Parathyroid adenoma (tissue), 2 donors: ENCODE results near the gene OAT.

Experiments used
- H2AFZ ChIP-seq: fragments of 300-600 bp; sonication (generic); one replicate; pipeline ENCODE4 v1.7.0; 2017; ENCODE audit warnings: antibody characterized with exemption, mild to moderate bottlenecking
- H3K27ac ChIP-seq: fragments of 300-600 bp; sonication (generic); one replicate; pipeline ENCODE4 v1.7.0; 2017
- H3K27me3 ChIP-seq: fragments of 300-600 bp; sonication (generic); one replicate; pipeline ENCODE4 v1.7.0; 2017; ENCODE audit warnings: low read length; ENCODE audit not compliant: control insufficient read depth, insufficient read depth
- H3K36me3 ChIP-seq: fragments of 300-600 bp; sonication (generic); one replicate; pipeline ENCODE4 v1.7.0; 2017; ENCODE audit warnings: low read length; ENCODE audit not compliant: control insufficient read depth, insufficient read depth
- H3K4me1 ChIP-seq: fragments of 300-600 bp; sonication (generic); one replicate; pipeline ENCODE4 v1.7.0; 2017; ENCODE audit warnings: control low read depth
- H3K4me2 ChIP-seq: fragments of 300-600 bp; sonication (generic); one replicate; pipeline ENCODE4 v1.7.0; 2017; ENCODE audit warnings: low read length
- H3K4me3 ChIP-seq: fragments of 300-600 bp; sonication (generic); one replicate; pipeline ENCODE4 v1.7.0; 2017; ENCODE audit warnings: low read depth, low read length
- H3K79me2 ChIP-seq: fragments of 300-600 bp; sonication (generic); one replicate; pipeline ENCODE4 v1.7.0; 2017; ENCODE audit warnings: control low read depth
- H3K9ac ChIP-seq: fragments of 300-600 bp; sonication (generic); one replicate; pipeline ENCODE4 v1.7.0; 2017; ENCODE audit warnings: mild to moderate bottlenecking
- H3K9me3 ChIP-seq: fragments of 300-600 bp; sonication (generic); one replicate; pipeline ENCODE4 v1.7.0; 2017; ENCODE audit warnings: low read length; ENCODE audit not compliant: control insufficient read depth
- TF ChIP-seq, protein P1 (sequence below): fragments of 300-600 bp; sonication (generic); IDR thresholded peaks from one replicate; pipeline ENCODE4 v1.7.0; 2017; ENCODE audit warnings: antibody characterized with exemption, mild to moderate bottlenecking
- donor health status: primary hyperparathyroidism.

OAT gene

GRCh38 chr10:124423813-124424212 lies 5.1 kb upstream of the OAT start:
- Histone ChIP-seq H3K9me3 (no peaks in the 10 kb centered on the region), H3K27me3 (no peaks in the 10 kb centered on the region), H3K79me2 (no peaks in the 10 kb centered on the region), H3K36me3 (no peaks in the 10 kb centered on the region), H3K27ac (no peak overlapping the region), H3K4me2 (no peak overlapping the region), H2AFZ (no peak overlapping the region), H3K4me3 (no peak overlapping the region), H3K9ac (no peak overlapping the region), H3K4me1 (no peaks in the 10 kb centered on the region)
- TF ChIP-seq, protein P1, sequence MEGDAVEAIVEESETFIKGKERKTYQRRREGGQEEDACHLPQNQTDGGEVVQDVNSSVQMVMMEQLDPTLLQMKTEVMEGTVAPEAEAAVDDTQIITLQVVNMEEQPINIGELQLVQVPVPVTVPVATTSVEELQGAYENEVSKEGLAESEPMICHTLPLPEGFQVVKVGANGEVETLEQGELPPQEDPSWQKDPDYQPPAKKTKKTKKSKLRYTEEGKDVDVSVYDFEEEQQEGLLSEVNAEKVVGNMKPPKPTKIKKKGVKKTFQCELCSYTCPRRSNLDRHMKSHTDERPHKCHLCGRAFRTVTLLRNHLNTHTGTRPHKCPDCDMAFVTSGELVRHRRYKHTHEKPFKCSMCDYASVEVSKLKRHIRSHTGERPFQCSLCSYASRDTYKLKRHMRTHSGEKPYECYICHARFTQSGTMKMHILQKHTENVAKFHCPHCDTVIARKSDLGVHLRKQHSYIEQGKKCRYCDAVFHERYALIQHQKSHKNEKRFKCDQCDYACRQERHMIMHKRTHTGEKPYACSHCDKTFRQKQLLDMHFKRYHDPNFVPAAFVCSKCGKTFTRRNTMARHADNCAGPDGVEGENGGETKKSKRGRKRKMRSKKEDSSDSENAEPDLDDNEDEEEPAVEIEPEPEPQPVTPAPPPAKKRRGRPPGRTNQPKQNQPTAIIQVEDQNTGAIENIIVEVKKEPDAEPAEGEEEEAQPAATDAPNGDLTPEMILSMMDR = no peak

GRCh38 chr10:124422742-124423141 lies 4.0 kb upstream of the OAT start:
- Histone ChIP-seq H3K4me1 (no peaks in the 10 kb centered on the region), H3K9me3 (no peaks in the 10 kb centered on the region), H3K27ac (no peak overlapping the region), H3K4me3 (no peak overlapping the region), H3K4me2 (no peak overlapping the region), H2AFZ (no peak overlapping the region), H3K36me3 (no peaks in the 10 kb centered on the region), H3K79me2 (peaks cover 4% of the 10 kb centered on the region), H3K27me3 (no peaks in the 10 kb centered on the region), H3K9ac (no peak overlapping the region)
- TF ChIP-seq, protein P1 = no peak

GRCh38 chr10:124420254-124420653 lies 1.5 kb upstream of the OAT start:
- H3K4me1 ChIP-seq = no peaks in the 10 kb centered on the region
- no peaks in the 10 kb centered on the region for H3K9me3 ChIP-seq
- no peak overlapping the region for H3K27ac ChIP-seq
- H3K9ac ChIP-seq = no peak overlapping the region
- peaks cover 9% of the 10 kb centered on the region for H3K79me2 ChIP-seq
- no peaks in the 10 kb centered on the region for H3K36me3 ChIP-seq
- H3K27me3 ChIP-seq = no peaks in the 10 kb centered on the region
- no peak overlapping the region for H3K4me3 ChIP-seq
- no peak overlapping the region for H3K4me2 ChIP-seq
- no peak overlapping the region for H2AFZ ChIP-seq
- TF ChIP-seq, protein P1 = no peak

GRCh38 chr10:124419635-124420034 lies 912 bp upstream of the OAT start:
- TF ChIP-seq, protein P1 = no peak
- Histone ChIP-seq H3K4me3 (peak overlapping the region; percentile 63), H3K4me2 (no peak overlapping the region), H3K27ac (no peak overlapping the region), H2AFZ (no peak overlapping the region), H3K4me1 (peaks cover under 1% of the 10 kb centered on the region), H3K9me3 (no peaks in the 10 kb centered on the region), H3K27me3 (no peaks in the 10 kb centered on the region), H3K36me3 (no peaks in the 10 kb centered on the region), H3K79me2 (peaks cover 9% of the 10 kb centered on the region), H3K9ac (no peak overlapping the region)

GRCh38 chr10:124417895-124418725 lies 613 bp downstream of the OAT start:
- TF ChIP-seq, protein P1 = no peak
- Histone ChIP-seq H3K27me3 (no peaks in the 10 kb centered on the region), H3K79me2 (peaks cover 9% of the 10 kb centered on the region), H3K4me3 (peak overlapping the region; percentile 63), H3K4me2 (peak overlapping the region; percentile 60), H3K4me1 (peaks cover 5% of the 10 kb centered on the region), H3K9me3 (no peaks in the 10 kb centered on the region), H3K36me3 (no peaks in the 10 kb centered on the region), H2AFZ (peak overlapping the region; percentile 73), H3K27ac (peak overlapping the region; percentile 24), H3K9ac (peak overlapping the region; percentile 69)
